WTC11 (cell line): ENCODE data around the gene CSK.

Experiments used
- ATF2 ChIP-seq: sonication (generic); formaldehyde crosslinking; IDR thresholded peaks from 2 replicates; pipeline ENCODE4 v1.8.1; 2022; ENCODE audit warnings: low read depth, missing genetic modification reagents, borderline replicate concordance
- ESRRA ChIP-seq: sonication (generic); formaldehyde crosslinking; IDR thresholded peaks from 2 replicates; pipeline ENCODE4 v1.8.1; 2022; ENCODE audit warnings: mild to moderate bottlenecking, missing genetic modification reagents, borderline replicate concordance
- SP1 ChIP-seq: sonication (generic); formaldehyde crosslinking; conservative IDR thresholded peaks from 2 replicates; pipeline ENCODE4 v1.8.1; 2022; ENCODE audit warnings: missing genetic modification reagents
- TF ChIP-seq, protein P1 (sequence below): fragments of 200-600 bp; IDR thresholded peaks from 2 replicates; pipeline ENCODE4 v1.8.0; 2022; ENCODE audit warnings: antibody characterized with exemption
- TF ChIP-seq, protein P2 (sequence below): sonication (generic); formaldehyde crosslinking; IDR thresholded peaks from 2 replicates; pipeline ENCODE4 v1.8.0; 2023; ENCODE audit warnings: missing genetic modification reagents
- TF ChIP-seq, protein P3 (sequence below): sonication (generic); formaldehyde crosslinking; conservative IDR thresholded peaks from 2 replicates; pipeline ENCODE4 v1.8.1; 2022; ENCODE audit warnings: mild to moderate bottlenecking, missing genetic modification reagents

- TF ChIP-seq, protein P1, sequence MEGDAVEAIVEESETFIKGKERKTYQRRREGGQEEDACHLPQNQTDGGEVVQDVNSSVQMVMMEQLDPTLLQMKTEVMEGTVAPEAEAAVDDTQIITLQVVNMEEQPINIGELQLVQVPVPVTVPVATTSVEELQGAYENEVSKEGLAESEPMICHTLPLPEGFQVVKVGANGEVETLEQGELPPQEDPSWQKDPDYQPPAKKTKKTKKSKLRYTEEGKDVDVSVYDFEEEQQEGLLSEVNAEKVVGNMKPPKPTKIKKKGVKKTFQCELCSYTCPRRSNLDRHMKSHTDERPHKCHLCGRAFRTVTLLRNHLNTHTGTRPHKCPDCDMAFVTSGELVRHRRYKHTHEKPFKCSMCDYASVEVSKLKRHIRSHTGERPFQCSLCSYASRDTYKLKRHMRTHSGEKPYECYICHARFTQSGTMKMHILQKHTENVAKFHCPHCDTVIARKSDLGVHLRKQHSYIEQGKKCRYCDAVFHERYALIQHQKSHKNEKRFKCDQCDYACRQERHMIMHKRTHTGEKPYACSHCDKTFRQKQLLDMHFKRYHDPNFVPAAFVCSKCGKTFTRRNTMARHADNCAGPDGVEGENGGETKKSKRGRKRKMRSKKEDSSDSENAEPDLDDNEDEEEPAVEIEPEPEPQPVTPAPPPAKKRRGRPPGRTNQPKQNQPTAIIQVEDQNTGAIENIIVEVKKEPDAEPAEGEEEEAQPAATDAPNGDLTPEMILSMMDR: no peak
- no peak for TF ChIP-seq ESRRA (CRISPR knock-in tag)
- TF ChIP-seq, protein P2, sequence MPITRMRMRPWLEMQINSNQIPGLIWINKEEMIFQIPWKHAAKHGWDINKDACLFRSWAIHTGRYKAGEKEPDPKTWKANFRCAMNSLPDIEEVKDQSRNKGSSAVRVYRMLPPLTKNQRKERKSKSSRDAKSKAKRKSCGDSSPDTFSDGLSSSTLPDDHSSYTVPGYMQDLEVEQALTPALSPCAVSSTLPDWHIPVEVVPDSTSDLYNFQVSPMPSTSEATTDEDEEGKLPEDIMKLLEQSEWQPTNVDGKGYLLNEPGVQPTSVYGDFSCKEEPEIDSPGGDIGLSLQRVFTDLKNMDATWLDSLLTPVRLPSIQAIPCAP (CRISPR knock-in tag): no peak
- TF ChIP-seq, protein P3, sequence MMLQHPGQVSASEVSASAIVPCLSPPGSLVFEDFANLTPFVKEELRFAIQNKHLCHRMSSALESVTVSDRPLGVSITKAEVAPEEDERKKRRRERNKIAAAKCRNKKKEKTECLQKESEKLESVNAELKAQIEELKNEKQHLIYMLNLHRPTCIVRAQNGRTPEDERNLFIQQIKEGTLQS: no peak
- no peak for TF ChIP-seq SP1 (CRISPR knock-in tag)
- no peak for TF ChIP-seq ATF2 (CRISPR knock-in tag)
Measured at GRCh38 chr15:74786551-74787165, 4.8 kb downstream of the CSK start.
